GM21528 (cell line): ENCODE results near the gene RBCK1.
"Not testable (repeated sequence)": the region's sequence is repeated elsewhere in the genome, so short reads cannot be mapped to it uniquely, and the experiment has no call there.

Source experiments
- ATAC-seq: cut with Tn5 transposase; IDR thresholded peaks from one replicate; pipeline ENCODE4 v1.9.1; 2021; ENCODE audit warnings: mild to moderate bottlenecking, moderate library complexity; ENCODE audit not compliant: unreplicated experiment, low FRiP score

RBCK1 gene

GRCh38 chr20:433300-433975 is 25.3 kb downstream of the RBCK1 start:
- ATAC-seq, result peak; percentile 78

- no peak for ATAC-seq
Measured at GRCh38 chr20:434221-434620, 26.1 kb downstream of the RBCK1 start.

GRCh38 chr20:434661-435419 is 26.7 kb downstream of the RBCK1 start:
- ATAC-seq, result no peak

GRCh38 chr20:435558-435957 is 27.5 kb downstream of the RBCK1 start:
- ATAC-seq, result no peak

DNA sequence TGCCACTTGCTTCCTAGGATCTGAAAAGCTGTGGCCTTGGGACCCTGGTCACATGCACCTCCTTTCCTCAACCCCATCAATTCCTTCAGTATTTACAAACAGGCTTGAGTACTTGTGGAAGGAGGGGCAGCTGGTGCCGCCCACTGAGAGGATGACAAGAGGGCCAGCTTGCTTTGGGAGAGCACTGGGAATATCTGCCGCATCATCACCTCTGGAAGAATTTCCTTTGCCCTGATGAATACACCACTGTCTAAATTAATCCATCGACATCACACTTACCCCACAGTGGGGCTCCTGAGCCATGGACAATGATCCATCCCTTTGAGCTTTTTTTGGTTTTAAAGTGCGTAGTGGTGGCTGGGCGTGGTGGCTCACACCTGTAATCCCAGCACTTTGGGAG is 28.4 kb downstream of the RBCK1 start:
- no peak for ATAC-seq

DNA sequence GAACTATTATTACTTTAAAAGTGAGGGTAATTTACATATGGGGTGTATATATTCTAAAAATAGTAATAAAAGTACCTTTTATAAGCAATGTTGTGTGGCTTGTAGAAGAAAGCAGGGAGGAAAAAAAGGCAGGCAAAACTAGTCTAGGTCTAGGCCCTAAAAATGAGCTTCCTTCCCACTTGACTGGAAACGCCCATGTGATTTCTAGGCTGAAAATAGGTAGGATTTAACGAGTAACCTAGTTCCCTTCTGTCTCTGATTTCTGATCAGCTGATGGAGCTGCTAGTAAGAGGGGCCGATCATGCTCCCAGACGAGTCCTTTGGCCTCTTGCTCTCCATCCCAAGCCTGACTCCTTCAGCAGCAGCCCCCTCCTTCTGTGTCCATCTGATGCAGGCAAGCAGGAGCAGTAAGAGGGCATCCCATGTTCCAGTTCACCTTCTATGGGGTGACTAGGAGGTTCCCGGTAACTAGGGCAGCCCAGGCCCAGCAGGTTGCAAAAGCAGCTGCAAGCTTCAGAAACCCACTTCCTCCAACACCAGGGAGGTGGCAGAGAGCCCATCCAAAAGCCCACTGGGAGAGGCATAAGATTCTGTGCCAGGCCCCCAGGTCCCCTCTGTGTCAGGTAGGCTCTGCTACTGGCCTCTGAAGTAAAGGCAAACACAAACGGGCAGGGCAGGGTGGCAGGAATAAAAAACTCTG is 29.8 kb downstream of the RBCK1 start:
- ATAC-seq, result no peak

DNA sequence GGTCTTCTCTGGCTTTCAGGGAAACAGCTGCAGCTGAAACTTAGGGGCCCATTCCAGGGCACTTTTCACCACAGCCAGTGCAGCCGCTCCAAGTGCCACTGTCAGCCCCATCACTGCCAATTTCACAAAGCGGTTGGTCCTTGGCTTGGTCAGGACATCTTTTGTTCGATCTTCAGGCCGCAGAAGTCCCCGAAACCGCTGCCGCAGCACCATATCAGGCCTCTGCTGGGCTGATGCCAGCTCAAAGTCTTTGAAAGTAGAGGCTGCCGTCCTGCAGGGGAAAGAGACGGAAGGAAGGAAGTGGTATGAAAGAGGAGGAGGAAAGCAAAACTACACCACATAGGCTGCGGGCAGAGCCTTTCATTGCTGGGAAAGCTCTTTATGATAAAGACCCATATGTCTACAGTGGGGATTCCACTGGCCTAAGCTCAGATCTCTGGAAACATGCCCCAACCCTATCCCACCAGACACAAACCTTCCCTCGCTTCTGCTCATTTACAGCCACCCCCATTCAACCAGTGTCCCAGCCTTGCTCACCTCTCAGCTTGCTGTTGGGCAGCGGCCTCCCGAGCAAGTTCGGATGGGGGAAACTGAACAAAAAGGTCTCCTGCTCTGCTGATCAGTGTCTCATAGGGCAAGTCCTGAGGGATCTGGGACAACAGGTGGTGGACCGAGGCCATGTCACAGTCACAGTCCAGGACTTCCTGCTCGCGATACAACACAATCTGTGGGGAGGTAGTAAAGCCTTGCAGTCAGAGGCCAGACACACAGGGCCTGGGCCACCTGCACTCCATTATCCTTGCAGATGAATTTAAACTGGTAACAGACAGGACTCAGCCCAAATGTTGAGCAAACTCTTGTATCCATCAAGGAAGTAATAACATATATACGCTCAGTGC is 30.7 kb downstream of the RBCK1 start:
- ATAC-seq, result no peak

GRCh38 chr20:440148-440547 is 32.0 kb downstream of the RBCK1 start:
- no peak for ATAC-seq

- no peak for ATAC-seq
Measured at GRCh38 chr20:440636-441035, 32.5 kb downstream of the RBCK1 start.

GRCh38 chr20:443223-443775 is 35.2 kb downstream of the RBCK1 start:
- no peak for ATAC-seq

DNA sequence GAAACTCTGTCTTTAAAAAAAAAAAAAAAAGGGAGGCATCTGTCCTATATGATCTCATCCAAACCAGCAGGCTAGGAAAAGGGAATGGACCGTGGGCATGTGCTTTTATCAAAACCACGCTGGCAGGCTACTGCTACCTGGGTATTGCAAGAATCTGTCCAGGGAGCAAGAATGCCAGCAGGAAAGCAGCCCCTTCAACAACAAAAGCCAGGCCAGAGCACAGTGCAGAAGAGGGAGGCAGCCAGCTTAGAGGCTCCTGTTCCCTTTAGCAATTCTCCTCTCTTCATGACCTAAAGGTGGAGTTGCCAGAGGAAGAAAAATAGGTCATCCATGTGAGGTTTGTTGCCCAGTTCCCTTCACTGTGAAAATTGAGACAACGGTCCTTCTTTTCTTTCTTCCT is 36.0 kb downstream of the RBCK1 start:
- no peak for ATAC-seq

- ATAC-seq, result no peak
Measured at GRCh38 chr20:444862-445426, 36.8 kb downstream of the RBCK1 start.

DNA sequence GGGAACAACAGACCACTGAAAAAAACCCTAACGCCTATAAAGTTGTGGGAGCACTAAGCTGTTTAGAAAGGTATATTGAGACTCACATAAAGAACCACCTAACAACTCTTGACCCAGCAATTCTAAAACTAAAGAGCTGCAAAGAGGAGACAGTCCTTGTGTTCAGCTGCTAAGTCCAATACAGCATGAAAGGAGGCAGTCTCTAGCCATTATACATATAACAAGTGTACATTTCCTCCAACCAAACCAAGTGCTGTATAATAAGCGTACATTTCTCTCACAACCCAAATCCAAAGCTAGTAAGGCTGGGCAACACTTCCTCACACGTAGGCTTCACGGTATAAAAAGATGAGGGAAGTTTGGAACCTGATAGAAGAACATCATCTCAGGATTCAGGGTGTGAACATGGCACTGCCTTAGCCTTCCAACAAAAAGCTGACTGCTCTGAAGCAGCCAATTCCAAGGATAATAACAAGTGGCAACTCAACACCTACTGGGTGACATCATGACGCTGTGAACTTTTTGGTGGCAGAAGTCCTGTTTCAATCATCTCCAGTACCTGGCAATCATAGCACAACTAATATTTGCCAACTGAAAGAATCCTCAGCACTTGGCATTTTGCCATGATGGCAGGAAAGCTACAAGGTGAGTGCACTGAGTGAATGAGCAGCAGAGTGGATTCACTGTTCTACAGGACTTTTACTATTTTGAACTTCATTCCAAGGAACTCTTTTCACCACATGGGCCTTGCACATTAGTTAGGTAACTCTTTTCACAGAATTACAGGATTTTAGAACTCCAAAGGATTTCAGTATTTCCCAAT is 37.6 kb downstream of the RBCK1 start:
- no peak for ATAC-seq

- ATAC-seq, result not testable (repeated sequence)
Measured at GRCh38 chr20:452021-452420, 43.9 kb downstream of the RBCK1 start.

DNA sequence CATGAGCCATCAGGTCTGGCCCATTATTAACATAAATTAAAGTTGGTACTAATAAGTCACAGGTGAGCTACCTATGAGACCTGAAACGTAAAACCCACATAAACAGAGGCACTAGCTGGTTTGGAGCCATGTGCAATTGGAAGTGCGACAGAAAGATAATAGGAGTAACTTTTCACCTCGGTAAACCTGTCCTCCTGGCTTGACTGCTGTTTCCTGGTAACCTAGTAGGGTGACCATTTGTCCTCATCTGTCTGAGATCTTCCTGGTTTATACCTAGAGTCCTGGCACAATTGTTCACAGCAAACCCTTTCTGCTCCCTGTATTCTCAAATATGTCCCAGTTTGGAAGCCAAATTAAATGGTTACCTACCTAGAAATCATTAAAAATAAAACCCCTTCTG is 46.9 kb downstream of the RBCK1 start:
- ATAC-seq, result no peak

GRCh38 chr20:458776-459175 is 50.7 kb downstream of the RBCK1 start:
- ATAC-seq, result no peak

DNA sequence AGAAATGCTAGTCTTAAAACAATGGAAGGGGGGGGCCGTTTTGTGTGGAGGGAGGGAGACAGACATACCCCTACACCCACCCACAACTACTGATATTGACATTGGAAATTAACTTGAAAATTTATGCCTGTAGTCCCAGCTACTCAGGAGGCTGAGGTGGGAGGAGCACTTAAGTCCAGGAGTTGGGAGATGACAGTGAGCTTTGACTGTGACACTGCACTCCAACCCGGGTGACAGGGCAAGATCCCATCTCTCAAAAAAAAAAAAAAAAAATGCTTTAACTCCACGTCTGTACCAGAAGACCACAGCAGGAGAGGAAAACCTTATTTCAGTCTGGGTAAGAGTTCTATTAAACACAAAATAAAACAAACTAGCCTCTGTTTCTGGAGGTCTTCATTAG is 52.1 kb downstream of the RBCK1 start:
- no peak for ATAC-seq

DNA sequence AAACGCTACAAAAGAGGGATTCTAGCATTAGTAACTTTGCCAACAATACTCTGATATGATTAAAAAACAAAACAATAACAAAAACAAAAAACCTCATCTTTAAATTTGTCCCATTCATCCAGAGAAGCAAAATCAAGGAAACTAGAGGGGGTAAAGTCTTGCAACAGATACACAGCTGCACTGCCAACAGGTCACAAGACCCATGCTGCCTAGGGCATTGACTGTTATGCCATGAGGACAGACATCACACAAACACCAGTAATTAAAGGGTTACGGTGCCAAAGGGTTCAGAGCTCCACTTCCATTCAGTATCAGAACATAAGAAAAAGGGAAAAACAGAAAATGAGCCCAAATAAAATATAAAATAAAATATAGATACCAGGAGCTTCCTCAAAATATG is 52.6 kb downstream of the RBCK1 start:
- ATAC-seq, result no peak
